Stimulated activated naive B cell treated with anti-CD40 and anti-IgM and Interleukin-4, amounts not matched to agents 10 μg/mL and 1 μg/mL and 100 μg/mL, for 72 hours (primary cell): ENCODE measurements around the gene ACSM2A.
"Not testable (repeated sequence)": the region's sequence is repeated elsewhere in the genome, so short reads cannot be mapped to it uniquely, and the experiment has no call there.

Source experiments
- ATAC-seq, 2 donors: fragments of 150-1000 bp; cut with Tn5 transposase; replicated peaks; 2 replicates each; pipeline ENCODE4 v1.10.0; 2021; ENCODE audit warnings: moderate library complexity in 1 of 2
- DNase-seq: peaks from one replicate; pipeline ENCODE4 v3.0.0; 2021
- H3K27ac Mint-ChIP-seq: one replicate; pipeline ENCODE4 v1.8.0; 2022; ENCODE audit warnings: mild to moderate bottlenecking, mixed read lengths
- H3K27me3 Mint-ChIP-seq, 2 donors: one replicate each; pipeline ENCODE4 v1.8.0; 2022; ENCODE audit warnings: mixed read lengths in 2 of 2
- H3K36me3 Mint-ChIP-seq, 2 donors: one replicate each; pipeline ENCODE4 v1.8.0; 2022; ENCODE audit warnings: mixed read lengths in 2 of 2, mild to moderate bottlenecking in 1 of 2
- H3K4me1 Mint-ChIP-seq, 2 donors: one replicate each; pipeline ENCODE4 v1.8.0; 2022; ENCODE audit warnings: mixed read lengths in 2 of 2, mild to moderate bottlenecking in 1 of 2
- H3K4me3 Mint-ChIP-seq, 2 donors: one replicate each; pipeline ENCODE4 v1.8.0; 2022; ENCODE audit warnings: mild to moderate bottlenecking in 2 of 2, mixed read lengths in 2 of 2, moderate library complexity in 1 of 2
- H3K9me3 Mint-ChIP-seq, 2 donors: one replicate each; pipeline ENCODE4 v1.8.0; 2022; ENCODE audit warnings: mixed read lengths in 2 of 2, mild to moderate bottlenecking in 1 of 2

ACSM2A gene

GRCh38 chr16:20430480-20430879 is 20.8 kb upstream of the ACSM2A start:
- DNase-seq, H3K4me1 Mint-ChIP-seq, H3K27ac Mint-ChIP-seq, H3K36me3 Mint-ChIP-seq, H3K9me3 Mint-ChIP-seq, H3K4me3 Mint-ChIP-seq, ATAC-seq: not testable (repeated sequence)
- peaks cover 8 to 15% of the 10 kb centered on the region in 2 donors for H3K27me3 Mint-ChIP-seq

- H3K4me3 Mint-ChIP-seq = no peak overlapping the region
Observed at GRCh38 chr16:20430948-20431347, 20.4 kb upstream of the ACSM2A start.

GRCh38 chr16:20438950-20439349 is 12.4 kb upstream of the ACSM2A start:
- not testable (repeated sequence) for DNase-seq, H3K4me1 Mint-ChIP-seq, H3K36me3 Mint-ChIP-seq, H3K9me3 Mint-ChIP-seq, H3K27ac Mint-ChIP-seq, H3K4me3 Mint-ChIP-seq, ATAC-seq
- peaks cover 5 to 14% of the 10 kb centered on the region in 2 donors for H3K27me3 Mint-ChIP-seq

More at GRCh38 chr16:20430948-20431347, 20.4 kb upstream of the ACSM2A start:
- DNase-seq = no peak
- H3K27ac Mint-ChIP-seq = no peak overlapping the region
- no peak for ATAC-seq
- peaks cover 9 to 19% of the 10 kb centered on the region in 2 donors for H3K27me3 Mint-ChIP-seq
- H3K4me1 Mint-ChIP-seq = no peaks in the 10 kb centered on the region
- H3K36me3 Mint-ChIP-seq = no peaks in the 10 kb centered on the region
- no peaks in the 10 kb centered on the region for H3K9me3 Mint-ChIP-seq

GRCh38 chr16:20439820-20440231 is 11.5 kb upstream of the ACSM2A start:
- ATAC-seq, H3K4me3 Mint-ChIP-seq, H3K9me3 Mint-ChIP-seq, H3K36me3 Mint-ChIP-seq, DNase-seq, H3K27ac Mint-ChIP-seq, H3K4me1 Mint-ChIP-seq: not testable (repeated sequence)
- H3K27me3 Mint-ChIP-seq = peaks cover 5 to 14% of the 10 kb centered on the region in 2 donors

- not testable (repeated sequence) for H3K27ac Mint-ChIP-seq, H3K4me3 Mint-ChIP-seq, ATAC-seq, H3K4me1 Mint-ChIP-seq, H3K9me3 Mint-ChIP-seq, DNase-seq, H3K36me3 Mint-ChIP-seq, H3K27me3 Mint-ChIP-seq
Observed at GRCh38 chr16:20440731-20441130, 10.6 kb upstream of the ACSM2A start.

GRCh38 chr16:20441191-20441590 is 10.1 kb upstream of the ACSM2A start:
- H3K27me3 Mint-ChIP-seq = peaks cover 2 to 3% of the 10 kb centered on the region in 2 donors
- no peaks in the 10 kb centered on the region for H3K36me3 Mint-ChIP-seq
- DNase-seq (no peak), ATAC-seq (no peak)
- H3K27ac Mint-ChIP-seq = no peak overlapping the region
- no peak overlapping the region for H3K4me3 Mint-ChIP-seq
- H3K4me1 Mint-ChIP-seq = no peaks in the 10 kb centered on the region
- no peaks in the 10 kb centered on the region for H3K9me3 Mint-ChIP-seq

- not testable (repeated sequence) for H3K27ac Mint-ChIP-seq, ATAC-seq, H3K36me3 Mint-ChIP-seq, H3K4me1 Mint-ChIP-seq, H3K9me3 Mint-ChIP-seq, H3K4me3 Mint-ChIP-seq, DNase-seq, H3K27me3 Mint-ChIP-seq
Observed at GRCh38 chr16:20441859-20442258, 9.5 kb upstream of the ACSM2A start.

GRCh38 chr16:20446652-20447393 is 4.5 kb upstream of the ACSM2A start:
- not testable (repeated sequence) for ATAC-seq, H3K36me3 Mint-ChIP-seq, H3K9me3 Mint-ChIP-seq, H3K27ac Mint-ChIP-seq, H3K4me1 Mint-ChIP-seq, H3K27me3 Mint-ChIP-seq, DNase-seq, H3K4me3 Mint-ChIP-seq

- not testable (repeated sequence) for ATAC-seq, H3K36me3 Mint-ChIP-seq, H3K4me1 Mint-ChIP-seq, H3K9me3 Mint-ChIP-seq, H3K4me3 Mint-ChIP-seq, H3K27me3 Mint-ChIP-seq, H3K27ac Mint-ChIP-seq, DNase-seq
Observed at GRCh38 chr16:20453633-20454032, 2.3 kb downstream of the ACSM2A start.

GRCh38 chr16:20459227-20459626 is 7.9 kb downstream of the ACSM2A start:
- not testable (repeated sequence) for H3K27ac Mint-ChIP-seq, H3K4me1 Mint-ChIP-seq, H3K4me3 Mint-ChIP-seq, H3K27me3 Mint-ChIP-seq, DNase-seq, H3K36me3 Mint-ChIP-seq, ATAC-seq, H3K9me3 Mint-ChIP-seq

GRCh38 chr16:20460313-20460712 is 9.0 kb downstream of the ACSM2A start:
- not testable (repeated sequence) for H3K4me3 Mint-ChIP-seq, DNase-seq, H3K27me3 Mint-ChIP-seq

GRCh38 chr16:20468954-20469353 is 17.6 kb downstream of the ACSM2A start:
- not testable (repeated sequence) for H3K27ac Mint-ChIP-seq, H3K27me3 Mint-ChIP-seq, H3K36me3 Mint-ChIP-seq, DNase-seq, H3K4me1 Mint-ChIP-seq, ATAC-seq, H3K4me3 Mint-ChIP-seq
- peaks cover 7 to 12% of the 10 kb centered on the region in 2 donors for H3K9me3 Mint-ChIP-seq

More at GRCh38 chr16:20460313-20460712, 9.0 kb downstream of the ACSM2A start:
- H3K36me3 Mint-ChIP-seq, H3K9me3 Mint-ChIP-seq, ATAC-seq, H3K4me1 Mint-ChIP-seq, H3K27ac Mint-ChIP-seq: not testable (repeated sequence)

GRCh38 chr16:20469930-20470329 is 18.6 kb downstream of the ACSM2A start:
- not testable (repeated sequence) for H3K36me3 Mint-ChIP-seq, H3K27ac Mint-ChIP-seq, H3K9me3 Mint-ChIP-seq, H3K4me3 Mint-ChIP-seq, DNase-seq, H3K4me1 Mint-ChIP-seq, ATAC-seq
- peaks cover 6 to 11% of the 10 kb centered on the region in 2 donors for H3K27me3 Mint-ChIP-seq

GRCh38 chr16:20470732-20471131 is 19.4 kb downstream of the ACSM2A start:
- not testable (repeated sequence) for H3K27ac Mint-ChIP-seq, DNase-seq, H3K36me3 Mint-ChIP-seq, H3K4me3 Mint-ChIP-seq, ATAC-seq, H3K4me1 Mint-ChIP-seq, H3K9me3 Mint-ChIP-seq
- H3K27me3 Mint-ChIP-seq = peaks cover 6 to 11% of the 10 kb centered on the region in 2 donors

GRCh38 chr16:20477188-20477744 is 25.9 kb downstream of the ACSM2A start:
- not testable (repeated sequence) for H3K9me3 Mint-ChIP-seq, H3K4me1 Mint-ChIP-seq, H3K4me3 Mint-ChIP-seq, H3K27ac Mint-ChIP-seq, ATAC-seq, DNase-seq, H3K36me3 Mint-ChIP-seq
- H3K27me3 Mint-ChIP-seq = peaks cover 6 to 18% of the 10 kb centered on the region in 2 donors
